BE2C (cell line): ENCODE results near the gene ICAM2.

Experiments
- DNase-seq: peaks from one replicate; pipeline ENCODE4 v3.0.0-alpha.2; 2020
- H3K27me3 ChIP-seq: fragments of 250-450 bp; sonication (Bioruptor Pico); 2 replicates; pipeline ENCODE4 v1.5.1; 2020; ENCODE audit warnings: mild to moderate bottlenecking
- H3K36me3 ChIP-seq: fragments of 250-450 bp; sonication (Bioruptor Pico); 2 replicates; pipeline ENCODE4 v1.5.1; 2020; ENCODE audit warnings: mild to moderate bottlenecking
- H3K4me1 ChIP-seq: fragments of 250-450 bp; sonication (Bioruptor Pico); 2 replicates; pipeline ENCODE4 v1.5.1; 2020
- H3K4me3 ChIP-seq: 2 replicates; pipeline ENCODE4 v1.5.1; 2011; ENCODE audit warnings: low read depth, low read length
- H3K9me3 ChIP-seq: fragments of 250-450 bp; sonication (Bioruptor Pico); 2 replicates; pipeline ENCODE4 v1.5.1; 2020
- TF ChIP-seq, protein P1 (sequence below): IDR thresholded peaks from 2 replicates; pipeline ENCODE4 v1.5.1; 2012; ENCODE audit warnings: mild to moderate bottlenecking, low read depth, low read length

The ICAM2 gene

GRCh38 chr17:63955232-63955631 lies 65.2 kb downstream of the ICAM2 start:
- Histone ChIP-seq H3K36me3 (no peaks in the 10 kb centered on the region), H3K9me3 (no peaks in the 10 kb centered on the region), H3K27me3 (no peaks in the 10 kb centered on the region), H3K4me1 (no peaks in the 10 kb centered on the region), H3K4me3 (no peak overlapping the region)
- TF ChIP-seq, protein P1, sequence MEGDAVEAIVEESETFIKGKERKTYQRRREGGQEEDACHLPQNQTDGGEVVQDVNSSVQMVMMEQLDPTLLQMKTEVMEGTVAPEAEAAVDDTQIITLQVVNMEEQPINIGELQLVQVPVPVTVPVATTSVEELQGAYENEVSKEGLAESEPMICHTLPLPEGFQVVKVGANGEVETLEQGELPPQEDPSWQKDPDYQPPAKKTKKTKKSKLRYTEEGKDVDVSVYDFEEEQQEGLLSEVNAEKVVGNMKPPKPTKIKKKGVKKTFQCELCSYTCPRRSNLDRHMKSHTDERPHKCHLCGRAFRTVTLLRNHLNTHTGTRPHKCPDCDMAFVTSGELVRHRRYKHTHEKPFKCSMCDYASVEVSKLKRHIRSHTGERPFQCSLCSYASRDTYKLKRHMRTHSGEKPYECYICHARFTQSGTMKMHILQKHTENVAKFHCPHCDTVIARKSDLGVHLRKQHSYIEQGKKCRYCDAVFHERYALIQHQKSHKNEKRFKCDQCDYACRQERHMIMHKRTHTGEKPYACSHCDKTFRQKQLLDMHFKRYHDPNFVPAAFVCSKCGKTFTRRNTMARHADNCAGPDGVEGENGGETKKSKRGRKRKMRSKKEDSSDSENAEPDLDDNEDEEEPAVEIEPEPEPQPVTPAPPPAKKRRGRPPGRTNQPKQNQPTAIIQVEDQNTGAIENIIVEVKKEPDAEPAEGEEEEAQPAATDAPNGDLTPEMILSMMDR = no peak
- no peak for DNase-seq

DNA sequence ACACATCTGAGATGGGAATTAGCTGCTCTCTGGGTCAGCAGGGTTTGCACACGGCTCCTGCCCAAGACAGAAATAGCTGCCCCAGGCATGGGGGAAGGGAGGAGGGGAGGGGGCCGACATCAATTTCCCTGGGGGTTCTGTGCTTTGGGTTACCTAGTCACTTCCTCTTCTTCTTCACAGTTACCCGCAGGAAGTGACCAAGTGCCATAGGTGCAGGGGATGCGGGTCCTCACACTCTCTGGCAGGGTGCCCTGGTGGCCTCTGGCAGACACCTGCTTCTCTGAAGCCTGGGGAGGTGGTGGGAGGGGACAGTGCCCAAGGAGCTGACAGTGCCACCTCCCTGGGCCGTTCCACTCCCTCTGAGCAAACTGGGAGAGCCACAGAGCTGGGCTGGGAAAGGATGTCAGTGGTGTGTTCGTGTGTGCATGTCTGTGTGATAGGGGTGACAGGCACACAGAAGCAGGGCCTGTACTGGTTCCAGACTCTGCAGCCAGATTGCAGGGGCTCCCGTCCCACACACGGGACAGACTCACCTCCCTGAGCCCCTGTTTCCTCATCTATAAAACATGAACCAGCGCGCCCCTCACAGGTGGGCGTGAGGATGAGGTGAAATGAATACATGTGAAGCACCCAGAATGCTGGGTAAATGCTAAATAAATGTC lies 65.9 kb downstream of the ICAM2 start:
- Histone ChIP-seq H3K9me3 (no peaks in the 10 kb centered on the region), H3K4me1 (no peaks in the 10 kb centered on the region), H3K27me3 (no peaks in the 10 kb centered on the region), H3K36me3 (no peaks in the 10 kb centered on the region), H3K4me3 (no peak overlapping the region)
- TF ChIP-seq, protein P1 = no peak
- no peak for DNase-seq
